ENCODE results near the gene KLF5. TPM values are rescaled to one million over a fixed set of nuclear protein-coding genes. Genes with fewer than 3 reads are reported as not detected.
"Not testable (repeated sequence)": the region's sequence is repeated elsewhere in the genome, so short reads cannot be mapped to it uniquely, and the experiment has no call there.

The KLF5 gene
- total RNA-seq, 1 donor from 2014 or later, result 0.73 TPM

GRCh38 chr13:73082895-73083294, 24.1 kb downstream of the KLF5 start:
- ATAC-seq (no peak), DNase-seq (ENCODE audit: low spot score) (no peak)

- ATAC-seq (no peak), DNase-seq (ENCODE audit: low spot score) (no peak)
Measured at GRCh38 chr13:73088332-73088935, 29.6 kb downstream of the KLF5 start.

- DNase-seq (ENCODE audit: low spot score) (no peak), ATAC-seq (no peak)
Measured at GRCh38 chr13:73089213-73089612, 30.4 kb downstream of the KLF5 start.

GRCh38 chr13:73090116-73090822, 31.5 kb downstream of the KLF5 start:
- DNase-seq (ENCODE audit: low spot score), result no peak
- ATAC-seq, result no peak

- DNase-seq (ENCODE audit: low spot score) (no peak), ATAC-seq (no peak)
Measured at GRCh38 chr13:73090823-73091187, 32.0 kb downstream of the KLF5 start.

GRCh38 chr13:73092829-73093228, 34.0 kb downstream of the KLF5 start:
- no peak for ATAC-seq
- no peak for DNase-seq (ENCODE audit: low spot score)

- ATAC-seq, result no peak
- DNase-seq (ENCODE audit: low spot score), result no peak
Measured at GRCh38 chr13:73096173-73096572, 37.4 kb downstream of the KLF5 start.

GRCh38 chr13:73096638-73097037, 37.8 kb downstream of the KLF5 start:
- no peak for ATAC-seq
- DNase-seq (ENCODE audit: low spot score), result no peak

- DNase-seq (ENCODE audit: low spot score); ATAC-seq: not testable (repeated sequence)
Measured at GRCh38 chr13:73100781-73101180, 42.0 kb downstream of the KLF5 start.

GRCh38 chr13:73101351-73102007, 42.7 kb downstream of the KLF5 start:
- ATAC-seq (no peak), DNase-seq (ENCODE audit: low spot score) (no peak)

GRCh38 chr13:73103238-73103637, 44.4 kb downstream of the KLF5 start:
- ATAC-seq (no peak), DNase-seq (ENCODE audit: low spot score) (no peak)

GRCh38 chr13:73106513-73107178, 47.8 kb downstream of the KLF5 start:
- ATAC-seq (no peak), DNase-seq (ENCODE audit: low spot score) (no peak)

- ATAC-seq (no peak), DNase-seq (ENCODE audit: low spot score) (no peak)
Measured at GRCh38 chr13:73107481-73107880, 48.7 kb downstream of the KLF5 start.

- DNase-seq (ENCODE audit: low spot score), result no peak
- ATAC-seq, result no peak
Measured at GRCh38 chr13:73107970-73108369, 49.2 kb downstream of the KLF5 start.

GRCh38 chr13:73109288-73109899, 50.6 kb downstream of the KLF5 start:
- no peak for ATAC-seq
- no peak for DNase-seq (ENCODE audit: low spot score)

GRCh38 chr13:73109969-73110368, 51.2 kb downstream of the KLF5 start:
- no peak for ATAC-seq
- DNase-seq (ENCODE audit: low spot score), result no peak

- no peak for ATAC-seq
- no peak for DNase-seq (ENCODE audit: low spot score)
Measured at GRCh38 chr13:73110814-73111213, 52.0 kb downstream of the KLF5 start.

GRCh38 chr13:73111331-73111730, 52.5 kb downstream of the KLF5 start:
- no peak for ATAC-seq
- DNase-seq (ENCODE audit: low spot score), result no peak

- ATAC-seq, result no peak
- no peak for DNase-seq (ENCODE audit: low spot score)
Measured at GRCh38 chr13:73119612-73120011, 60.8 kb downstream of the KLF5 start.
